Hair follicular keratinocyte (primary cell): Measurements from ENCODE around the gene TNFRSF1A. TPM values are rescaled to one million over a fixed set of nuclear protein-coding genes. Genes with fewer than 3 reads are reported as not detected.

Experiments
- total RNA-seq: library from RNA; depleted of rRNA; stranded (reverse); fragments of >200 nt; gene quantifications from 2 replicates; pipeline ENCODE4 v1.2.3, GENCODE V29; 2015

TNFRSF1A gene
- 167 and 186 TPM in 2 replicates for total RNA-seq

DNA sequence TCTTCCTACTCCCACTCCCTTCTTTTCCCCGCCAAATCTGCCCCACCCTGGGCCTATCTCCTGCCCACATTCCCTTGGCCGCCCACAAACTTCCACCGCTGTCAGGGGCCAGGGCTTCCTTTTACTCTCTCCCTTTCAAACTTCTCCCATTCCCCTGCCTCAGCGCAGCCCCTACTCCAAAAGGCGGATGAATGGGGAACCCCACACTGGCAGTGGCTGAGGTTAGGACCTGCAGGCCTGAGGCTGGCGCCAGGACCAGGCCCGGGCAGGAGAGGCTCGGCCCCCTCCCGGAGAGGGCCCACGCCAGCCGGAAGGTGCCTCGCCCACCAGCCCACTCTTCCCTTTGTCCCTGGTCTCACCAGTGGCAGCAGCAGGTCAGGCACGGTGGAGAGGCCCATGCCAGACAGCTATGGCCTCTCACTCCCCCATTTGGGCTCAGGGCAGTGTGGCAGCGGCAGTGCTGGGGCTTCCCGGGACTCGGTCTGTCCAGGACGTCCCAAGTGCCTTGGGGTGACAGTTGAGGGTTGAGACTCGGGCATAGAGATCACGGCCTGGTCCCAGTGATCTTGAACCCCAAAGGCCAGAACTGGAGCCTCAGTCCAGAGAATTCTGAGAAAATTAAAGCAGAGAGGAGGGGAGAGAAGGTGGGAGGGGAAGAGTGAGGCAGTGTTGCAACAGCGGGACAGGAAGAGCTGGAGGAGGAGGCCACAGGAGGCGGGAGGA lies at the start of gene TNFRSF1A:
TSS of gene TNFRSF1A (minus strand) at position 660 of the 723 bp plus-strand sequence. CDS start at position 398, 262 bp downstream.

DNA sequence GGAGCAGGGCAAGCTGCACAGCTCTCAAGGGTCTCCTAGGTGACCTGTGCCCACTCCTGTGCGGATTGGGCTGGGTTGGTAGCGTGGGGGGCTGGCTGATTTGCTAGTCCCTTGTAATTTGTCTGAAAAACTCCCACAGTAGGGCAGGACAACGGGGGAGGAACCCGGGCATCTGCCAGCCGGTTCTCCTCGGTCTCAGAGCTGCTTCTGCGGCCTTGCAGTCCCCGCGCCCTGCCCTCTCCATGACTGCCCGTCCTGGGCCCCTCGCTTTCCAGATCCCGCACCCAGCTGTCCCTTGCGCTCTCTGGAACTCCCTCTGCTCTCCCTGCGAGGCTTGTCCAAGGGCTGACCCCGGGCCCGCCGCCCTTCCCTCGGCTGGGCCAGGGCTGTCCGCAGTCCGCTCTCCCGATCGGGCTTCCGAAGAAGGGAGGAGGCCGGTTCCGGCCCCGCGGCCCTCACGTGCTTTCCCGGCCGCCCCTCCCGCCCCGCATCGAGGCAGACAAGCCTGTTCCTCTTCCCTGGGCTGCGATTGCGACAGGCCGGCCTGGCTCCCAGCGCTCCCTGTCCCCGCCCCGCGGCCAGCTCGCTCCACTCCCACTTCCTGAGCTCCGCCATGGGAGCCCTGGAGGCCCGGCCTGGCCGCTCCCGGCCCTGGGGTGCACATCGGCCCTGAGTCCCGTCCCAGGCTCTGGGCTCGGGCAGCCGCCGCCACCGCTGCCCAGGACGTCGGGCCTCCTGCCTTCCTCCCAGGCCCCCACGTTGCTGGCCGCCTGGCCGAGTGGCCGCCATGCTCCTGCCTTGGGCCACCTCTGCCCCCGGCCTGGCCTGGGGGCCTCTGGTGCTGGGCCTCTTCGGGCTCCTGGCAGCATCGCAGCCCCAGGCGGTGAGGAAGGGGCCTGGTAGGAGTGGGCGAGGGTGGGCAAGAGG lies 42.0 kb upstream of the TNFRSF1A start, which contains the start of gene LTBR:
TSS of gene LTBR (plus strand) at position 591 of the 927 bp plus-strand sequence. CDS start at position 788, 197 bp downstream.

DNA sequence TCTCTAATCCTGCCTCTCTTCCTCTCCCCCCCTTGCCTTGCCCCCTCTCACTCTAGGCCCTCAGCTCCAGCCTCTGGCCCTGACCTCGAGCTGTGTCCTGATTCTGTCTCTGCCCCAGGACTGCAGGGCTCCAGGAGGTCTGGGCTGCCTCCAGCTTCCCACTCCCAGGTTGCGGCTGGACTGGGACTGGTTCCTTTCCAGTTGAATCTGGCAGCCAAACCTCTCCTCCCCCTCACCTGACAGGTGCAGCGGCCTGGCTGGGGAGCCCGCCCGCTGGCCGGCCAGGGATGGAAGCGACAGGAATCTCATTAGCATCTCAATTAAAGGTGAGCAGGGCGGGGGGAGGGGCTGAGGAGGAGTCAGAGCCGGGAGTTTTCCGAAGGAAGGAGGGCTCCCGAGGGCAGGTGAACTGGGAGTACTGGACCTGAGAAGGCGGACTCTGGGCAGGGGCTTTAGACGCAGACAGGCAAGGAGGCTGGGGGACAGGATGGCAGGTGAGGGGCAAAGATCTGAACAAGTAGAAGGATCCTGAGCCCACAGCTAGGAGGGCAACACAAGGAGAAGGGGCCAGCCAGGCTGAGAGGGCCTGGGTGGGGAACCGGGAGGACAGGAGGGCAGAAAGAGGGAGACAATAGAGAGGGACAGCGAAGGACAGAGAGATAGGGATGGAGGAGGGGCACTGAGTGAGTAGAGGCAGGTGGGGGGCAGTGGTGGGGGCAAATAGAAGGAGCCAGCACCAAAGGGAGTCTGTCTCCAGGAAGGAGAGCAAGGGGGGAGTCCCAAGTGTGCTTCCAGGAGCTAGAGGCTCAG lies 33.6 kb upstream of the TNFRSF1A start, which contains the start of gene SCNN1A:
TSS of gene SCNN1A (minus strand) at position 295 of the 810 bp plus-strand sequence. CDS start 780 bp downstream, outside the sequence.

Other genes with a start within 250 kb of the TNFRSF1A start
- gene VWF, start 217.4 kb downstream of the TNFRSF1A start, total RNA-seq, result not detected in 2 replicates
- 380 and 535 TPM in 2 replicates for gene CD9, start 141.7 kb downstream of the TNFRSF1A start, total RNA-seq
- gene PLEKHG6, start 31.4 kb downstream of the TNFRSF1A start, total RNA-seq, result 1.7 and 3.5 TPM in 2 replicates
- 7.7 and 12.3 TPM in 2 replicates for gene SCNN1A, start 33.5 kb upstream of the TNFRSF1A start, total RNA-seq
- gene LTBR, start 42.1 kb upstream of the TNFRSF1A start, total RNA-seq, result 183 and 189 TPM in 2 replicates
- gene CD27, start 102.9 kb upstream of the TNFRSF1A start, total RNA-seq, result not detected in 2 replicates
- 4.4 and 4.5 TPM in 2 replicates for gene TAPBPL, start 110.0 kb upstream of the TNFRSF1A start, total RNA-seq
- 0.62 and 2.3 TPM in 2 replicates for gene VAMP1, start 128.6 kb upstream of the TNFRSF1A start, total RNA-seq
- gene MRPL51, start 151.2 kb upstream of the TNFRSF1A start, total RNA-seq, result 103 and 161 TPM in 2 replicates
- 36.9 and 103 TPM in 2 replicates for gene NCAPD2, start 152.0 kb upstream of the TNFRSF1A start, total RNA-seq
- 6,486 and 6,733 TPM in 2 replicates for gene GAPDH, start 192.4 kb upstream of the TNFRSF1A start, total RNA-seq
- 0.46 and 1.2 TPM in 2 replicates for gene IFFO1, start 214.0 kb upstream of the TNFRSF1A start, total RNA-seq
- gene NOP2, start 226.2 kb upstream of the TNFRSF1A start, total RNA-seq, result 46.0 and 61.7 TPM in 2 replicates